Ishikawa (cell line): ENCODE measurements around the gene CLN3.

ENCODE experiments used
- CREB1 ChIP-seq: IDR thresholded peaks from 2 replicates; pipeline ENCODE4 v1.6.1; 2012; ENCODE audit warnings: low read depth
- RAD21 ChIP-seq: IDR thresholded peaks from 2 replicates; pipeline ENCODE4 v1.6.1; 2012; ENCODE audit warnings: low read depth
- TAF1 ChIP-seq: IDR thresholded peaks from 2 replicates; pipeline ENCODE4 v1.6.1; 2012; ENCODE audit warnings: low read depth, mild to moderate bottlenecking
- TF ChIP-seq, protein P1 (sequence below): IDR thresholded peaks from 2 replicates; pipeline ENCODE4 v1.6.1; 2012

DNA sequence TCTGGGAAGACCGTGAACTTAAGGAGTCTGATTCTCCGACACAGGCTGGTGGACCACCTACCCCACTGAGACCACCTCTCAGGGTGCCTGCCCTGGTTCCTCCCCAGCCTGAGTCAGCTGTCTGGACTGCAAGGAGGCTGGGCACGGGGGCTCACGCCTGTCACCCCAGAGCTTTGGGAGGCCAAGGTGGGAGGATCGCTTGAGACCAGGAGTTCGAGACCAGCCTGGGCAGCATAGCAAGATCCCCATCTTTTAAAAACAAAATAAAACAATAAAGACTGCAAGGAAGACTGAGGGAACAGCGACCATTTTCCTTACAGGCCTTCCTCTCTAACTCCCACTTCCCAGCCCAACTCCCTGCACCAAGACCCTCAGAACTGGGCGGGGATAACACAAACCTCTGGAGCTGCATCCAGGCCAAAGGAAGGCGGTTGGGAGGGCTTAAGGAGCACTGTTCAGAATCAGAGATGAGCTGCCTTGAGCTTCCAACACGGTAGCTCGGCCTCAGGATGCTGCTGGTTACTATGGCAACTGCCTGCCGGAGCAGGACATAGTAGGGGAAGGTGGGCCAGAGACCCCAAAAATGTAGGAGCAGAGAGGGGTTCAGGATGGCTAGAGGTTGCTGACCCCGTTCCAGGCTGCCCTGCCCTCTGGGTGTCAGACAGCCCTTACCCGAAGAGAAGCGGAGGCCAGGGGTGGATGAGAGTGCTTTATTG, 7.0 kb upstream of the CLN3 start:
- TF ChIP-seq RAD21 (no peak), TAF1 (no peak), CREB1 (no peak)
- TF ChIP-seq, protein P1, sequence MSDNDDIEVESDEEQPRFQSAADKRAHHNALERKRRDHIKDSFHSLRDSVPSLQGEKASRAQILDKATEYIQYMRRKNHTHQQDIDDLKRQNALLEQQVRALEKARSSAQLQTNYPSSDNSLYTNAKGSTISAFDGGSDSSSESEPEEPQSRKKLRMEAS, result no peak
